SK-N-MC (cell line): ENCODE measurements around the gene PRDM16.

ENCODE experiments used
- DNase-seq: peaks from one replicate; pipeline ENCODE4 v3.0.0-alpha.2; 2011; ENCODE audit warnings: low read depth, low spot score
- H3K27ac ChIP-seq: fragments of 200-600 bp; sonication (generic); 2 replicates; pipeline ENCODE4 v1.5.1; 2016; ENCODE audit warnings: mixed run types
- H3K36me3 ChIP-seq: fragments of 200-600 bp; sonication (generic); 2 replicates; pipeline ENCODE4 v1.6.1; 2017; ENCODE audit warnings: antibody characterized with exemption, low read length, mixed read lengths; ENCODE audit not compliant: insufficient read depth
- H3K4me3 ChIP-seq: fragments of 200-600 bp; sonication (generic); 2 replicates; pipeline ENCODE4 v1.5.1; 2016
- H3K9ac ChIP-seq: fragments of 200-600 bp; sonication (generic); 2 replicates; pipeline ENCODE4 v1.8.0; 2017; ENCODE audit warnings: mixed run types, mixed read lengths; ENCODE audit not compliant: insufficient read length
- H3K9me3 ChIP-seq: fragments of 200-600 bp; sonication (generic); 2 replicates; pipeline ENCODE4 v1.6.1; 2017; ENCODE audit warnings: low read depth, mild to moderate bottlenecking, antibody characterized with exemption, low read length, moderate library complexity, mixed read lengths
- EZH2 ChIP-seq: fragments of 200-600 bp; sonication (generic); IDR thresholded peaks from one replicate; pipeline ENCODE4 v1.6.1; 2017; ENCODE audit warnings: antibody characterized with exemption
- FOXP2 ChIP-seq: optimal IDR thresholded peaks from 2 replicates; pipeline ENCODE3; 2011; ENCODE audit warnings: mild to moderate bottlenecking, moderate library complexity; ENCODE audit not compliant: insufficient read depth; ENCODE audit errors: extremely low read length, control extremely low read depth
- POLR2AphosphoS5 ChIP-seq: IDR thresholded peaks from 2 replicates; pipeline ENCODE4 v1.6.1; 2012; ENCODE audit warnings: mild to moderate bottlenecking, low read depth, low read length, borderline replicate concordance

PRDM16 gene

GRCh38 chr1:3174487-3175247, 105.7 kb downstream of the PRDM16 start:
- no peak overlapping the region for H3K9ac ChIP-seq
- no peak for DNase-seq
- no peaks in the 10 kb centered on the region for H3K9me3 ChIP-seq
- no peak overlapping the region for H3K27ac ChIP-seq
- no peak overlapping the region for H3K4me3 ChIP-seq
- H3K36me3 ChIP-seq, result no peaks in the 10 kb centered on the region
- no peak for TF ChIP-seq FOXP2
- no peak for TF ChIP-seq POLR2AphosphoS5
- TF ChIP-seq EZH2, result peak; percentile 59

GRCh38 chr1:3175486-3175885, 106.5 kb downstream of the PRDM16 start:
- TF ChIP-seq EZH2 (no peak), POLR2AphosphoS5 (no peak), FOXP2 (no peak)
- no peak for DNase-seq

GRCh38 chr1:3176028-3176427, 107.0 kb downstream of the PRDM16 start:
- Histone ChIP-seq H3K9ac (no peak overlapping the region), H3K27ac (no peak overlapping the region), H3K9me3 (no peaks in the 10 kb centered on the region), H3K36me3 (no peaks in the 10 kb centered on the region), H3K4me3 (no peak overlapping the region)
- no peak for DNase-seq
- TF ChIP-seq POLR2AphosphoS5, result no peak
- TF ChIP-seq EZH2, result no peak

More at GRCh38 chr1:3175486-3175885, 106.5 kb downstream of the PRDM16 start:
- no peak overlapping the region for H3K4me3 ChIP-seq
- H3K27ac ChIP-seq, result no peak overlapping the region
- no peaks in the 10 kb centered on the region for H3K9me3 ChIP-seq
- H3K9ac ChIP-seq, result no peak overlapping the region
- H3K36me3 ChIP-seq, result no peaks in the 10 kb centered on the region

- H3K9ac ChIP-seq, result no peak overlapping the region
- H3K4me3 ChIP-seq, result no peak overlapping the region
- H3K9me3 ChIP-seq, result no peaks in the 10 kb centered on the region
- H3K36me3 ChIP-seq, result no peaks in the 10 kb centered on the region
- TF ChIP-seq FOXP2, result no peak
- TF ChIP-seq POLR2AphosphoS5, result no peak
- TF ChIP-seq EZH2, result no peak
- DNase-seq, result no peak
- no peak overlapping the region for H3K27ac ChIP-seq
Observed at GRCh38 chr1:3176820-3177219, 107.8 kb downstream of the PRDM16 start.

GRCh38 chr1:3178279-3178678, 109.3 kb downstream of the PRDM16 start:
- Histone ChIP-seq H3K4me3 (no peak overlapping the region), H3K27ac (no peak overlapping the region), H3K9ac (no peak overlapping the region), H3K9me3 (no peaks in the 10 kb centered on the region), H3K36me3 (no peaks in the 10 kb centered on the region)
- DNase-seq, result no peak
- no peak for TF ChIP-seq FOXP2
- TF ChIP-seq EZH2, result no peak
- TF ChIP-seq POLR2AphosphoS5, result no peak

- H3K9me3 ChIP-seq, result no peaks in the 10 kb centered on the region
- H3K27ac ChIP-seq, result no peak overlapping the region
- no peak overlapping the region for H3K9ac ChIP-seq
- no peak overlapping the region for H3K4me3 ChIP-seq
- no peak for DNase-seq
- TF ChIP-seq EZH2 (no peak), FOXP2 (no peak), POLR2AphosphoS5 (no peak)
- no peaks in the 10 kb centered on the region for H3K36me3 ChIP-seq
Observed at GRCh38 chr1:3179471-3179870, 110.5 kb downstream of the PRDM16 start.

GRCh38 chr1:3180915-3181314, 111.9 kb downstream of the PRDM16 start:
- DNase-seq, result no peak
- Histone ChIP-seq H3K4me3 (no peak overlapping the region), H3K36me3 (no peaks in the 10 kb centered on the region), H3K9ac (no peak overlapping the region), H3K9me3 (no peaks in the 10 kb centered on the region), H3K27ac (no peak overlapping the region)
- TF ChIP-seq FOXP2 (no peak), POLR2AphosphoS5 (no peak)

- no peak for DNase-seq
- no peaks in the 10 kb centered on the region for H3K36me3 ChIP-seq
- no peak overlapping the region for H3K9ac ChIP-seq
- H3K4me3 ChIP-seq, result no peak overlapping the region
- TF ChIP-seq POLR2AphosphoS5 (no peak), EZH2 (no peak), FOXP2 (no peak)
- H3K27ac ChIP-seq, result no peak overlapping the region
- no peaks in the 10 kb centered on the region for H3K9me3 ChIP-seq
Observed at GRCh38 chr1:3181956-3182355, 113.0 kb downstream of the PRDM16 start.

- no peak overlapping the region for H3K9ac ChIP-seq
- no peak overlapping the region for H3K4me3 ChIP-seq
- no peaks in the 10 kb centered on the region for H3K9me3 ChIP-seq
- no peaks in the 10 kb centered on the region for H3K36me3 ChIP-seq
- no peak for DNase-seq
- no peak overlapping the region for H3K27ac ChIP-seq
- no peak for TF ChIP-seq POLR2AphosphoS5
- no peak for TF ChIP-seq FOXP2
- TF ChIP-seq EZH2, result peak; percentile 26
Observed at GRCh38 chr1:3183411-3183810, 114.4 kb downstream of the PRDM16 start.
